Astrocyte of the cerebellum (primary cell): ENCODE measurements around the gene F12.
"Not testable (repeated sequence)": the region's sequence is repeated elsewhere in the genome, so short reads cannot be mapped to it uniquely, and the experiment has no call there.

Experiments
- DNase-seq: peaks from one replicate; pipeline ENCODE4 v3.0.0-alpha.2; 2011; ENCODE audit warnings: low read depth
- H3K4me3 ChIP-seq: 2 replicates; pipeline ENCODE4 v1.5.1; 2011; ENCODE audit warnings: mild to moderate bottlenecking, low read depth, low read length, moderate library complexity
- in situ Hi-C: cut with HindIII; loops from 2 replicates; pipeline ENCODE4 v1.10.0; 2017; ENCODE audit warnings: low sequenced_read_pairs
- TF ChIP-seq, protein P1 (sequence below): IDR thresholded peaks from 2 replicates; pipeline ENCODE4 v1.5.1; 2012; ENCODE audit warnings: low read length, low read depth, moderate library complexity, mild to moderate bottlenecking; ENCODE audit errors: missing control alignments

The F12 gene

DNA sequence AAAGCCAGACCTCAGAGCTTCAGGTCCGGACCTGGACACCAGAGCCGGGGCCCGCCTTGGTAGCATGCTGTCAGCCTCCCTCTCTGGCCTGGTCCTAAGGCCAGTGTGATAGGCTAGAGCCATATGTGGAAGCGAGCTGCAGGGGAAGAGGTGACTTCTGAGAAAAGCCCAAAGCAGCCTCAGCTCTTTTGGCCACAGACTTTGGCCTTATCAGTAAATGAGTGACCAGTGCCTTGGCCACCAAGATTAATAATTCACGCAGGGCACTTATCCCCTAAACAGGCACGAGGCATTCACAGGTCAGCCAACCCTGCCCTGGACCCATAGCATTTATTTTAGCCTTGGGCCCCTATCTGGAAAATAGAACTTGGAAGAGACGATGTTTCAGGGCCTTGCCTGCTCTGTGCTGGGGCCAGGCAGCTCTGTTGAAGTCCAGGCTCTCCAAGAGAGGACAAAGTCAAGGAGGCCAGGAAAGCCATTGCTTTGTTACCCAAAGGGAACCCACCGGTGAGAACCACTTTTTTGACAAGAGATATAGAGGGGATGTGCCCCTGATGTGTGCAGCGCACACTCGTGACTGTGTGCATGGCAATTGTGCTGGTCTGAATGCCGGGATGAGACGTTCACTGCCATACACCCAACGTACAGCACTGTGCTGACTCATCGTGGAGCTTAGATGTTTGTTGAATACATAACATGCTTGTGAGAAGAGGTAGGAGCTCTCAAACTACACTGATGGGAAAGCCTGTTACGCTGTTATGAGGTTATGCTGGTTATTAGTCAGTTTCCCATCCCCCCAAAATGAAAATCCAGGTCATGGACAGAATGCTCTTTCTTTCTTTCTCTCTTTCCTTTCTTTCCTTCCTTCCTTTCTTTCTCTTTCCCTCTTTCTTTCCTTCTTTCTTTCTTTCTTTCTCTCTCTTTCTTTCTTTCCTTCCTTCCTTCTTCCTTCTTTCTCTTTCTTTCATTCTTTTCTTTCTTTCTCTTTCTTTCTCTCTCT lies 30.2 kb downstream of the F12 start:
- in situ Hi-C loops, result no loop called here
- TF ChIP-seq, protein P1, sequence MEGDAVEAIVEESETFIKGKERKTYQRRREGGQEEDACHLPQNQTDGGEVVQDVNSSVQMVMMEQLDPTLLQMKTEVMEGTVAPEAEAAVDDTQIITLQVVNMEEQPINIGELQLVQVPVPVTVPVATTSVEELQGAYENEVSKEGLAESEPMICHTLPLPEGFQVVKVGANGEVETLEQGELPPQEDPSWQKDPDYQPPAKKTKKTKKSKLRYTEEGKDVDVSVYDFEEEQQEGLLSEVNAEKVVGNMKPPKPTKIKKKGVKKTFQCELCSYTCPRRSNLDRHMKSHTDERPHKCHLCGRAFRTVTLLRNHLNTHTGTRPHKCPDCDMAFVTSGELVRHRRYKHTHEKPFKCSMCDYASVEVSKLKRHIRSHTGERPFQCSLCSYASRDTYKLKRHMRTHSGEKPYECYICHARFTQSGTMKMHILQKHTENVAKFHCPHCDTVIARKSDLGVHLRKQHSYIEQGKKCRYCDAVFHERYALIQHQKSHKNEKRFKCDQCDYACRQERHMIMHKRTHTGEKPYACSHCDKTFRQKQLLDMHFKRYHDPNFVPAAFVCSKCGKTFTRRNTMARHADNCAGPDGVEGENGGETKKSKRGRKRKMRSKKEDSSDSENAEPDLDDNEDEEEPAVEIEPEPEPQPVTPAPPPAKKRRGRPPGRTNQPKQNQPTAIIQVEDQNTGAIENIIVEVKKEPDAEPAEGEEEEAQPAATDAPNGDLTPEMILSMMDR, result no peak
- no peak overlapping the region for H3K4me3 ChIP-seq
- peak; percentile 15 for DNase-seq

- TF ChIP-seq, protein P1, result no peak
- in situ Hi-C loops, result no loop called here
- no peak overlapping the region for H3K4me3 ChIP-seq
- no peak for DNase-seq
These were observed 31.2 kb downstream of the F12 start for GRCh38 chr5:177377851-177378776.

GRCh38 chr5:177376107-177376506 lies 33.3 kb downstream of the F12 start:
- in situ Hi-C loops, result no loop called here
- DNase-seq, result no peak
- TF ChIP-seq, protein P1, result no peak
- no peak overlapping the region for H3K4me3 ChIP-seq

GRCh38 chr5:177375516-177375915 lies 33.8 kb downstream of the F12 start:
- H3K4me3 ChIP-seq, DNase-seq, in situ Hi-C loops: not testable (repeated sequence)

- no peak for DNase-seq
- H3K4me3 ChIP-seq, result no peak overlapping the region
- TF ChIP-seq, protein P1, result no peak
- in situ Hi-C loops, result no loop called here
These were observed 35.2 kb downstream of the F12 start for GRCh38 chr5:177374211-177374610.

DNA sequence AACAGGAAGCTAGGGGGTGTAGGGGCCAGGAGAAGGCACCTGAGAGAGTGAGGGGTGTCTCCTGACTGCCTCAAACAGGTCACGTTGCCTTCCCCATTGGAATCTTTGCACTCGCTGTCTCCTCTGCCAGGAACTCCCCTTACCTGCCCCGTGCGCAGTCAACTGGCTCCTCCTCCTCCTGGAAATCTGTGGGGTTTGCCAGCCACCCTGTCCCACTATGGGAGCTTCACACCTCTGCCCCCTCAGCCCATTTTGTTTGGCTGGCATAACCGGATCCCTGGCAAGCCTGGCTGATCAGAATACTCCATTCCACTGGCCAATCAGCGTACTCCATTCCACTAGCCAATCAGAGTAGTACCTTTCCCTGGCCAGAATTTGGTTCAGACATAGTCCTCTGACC lies 35.6 kb downstream of the F12 start:
- in situ Hi-C loops, result no loop called here
- H3K4me3 ChIP-seq, result no peak overlapping the region
- DNase-seq, result no peak
- TF ChIP-seq, protein P1, result no peak

DNA sequence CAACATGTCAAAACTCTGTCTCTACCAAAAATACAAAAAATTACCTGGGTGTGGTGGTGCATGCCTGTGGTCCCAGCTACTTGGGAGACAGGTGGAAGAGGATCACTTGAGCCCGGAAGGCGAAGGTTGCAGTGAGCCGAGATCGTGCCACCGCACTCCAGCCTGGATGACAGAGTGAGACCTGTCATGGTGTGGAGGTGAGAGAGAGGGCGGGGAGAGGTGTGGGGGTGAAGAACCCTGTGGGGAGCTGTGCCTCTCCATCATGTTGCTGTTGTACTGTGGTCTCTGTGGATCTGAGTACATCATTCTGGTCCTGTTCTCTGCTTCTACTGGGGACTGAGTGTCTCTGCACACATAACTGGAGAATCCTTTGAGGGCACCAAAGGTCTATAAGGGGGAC lies 36.5 kb downstream of the F12 start:
- in situ Hi-C loops, result no loop called here
- TF ChIP-seq, protein P1, result no peak
- DNase-seq, result no peak
- H3K4me3 ChIP-seq, result no peak overlapping the region
